Activated T-helper 1 cell treated with anti-CD3 and anti-CD28 coated beads, Interleukin-12 subunit alpha, Interleukin-12 subunit beta, Interleukin-2, Interleukin-4 antibody, amounts not matched to agents 30 ng/mL and 10 ng/mL and 1 ng/mL, durations not matched to agents 14 hours and 24 hours and 36 hours (primary cell): ENCODE measurements around the gene POFUT1. TPM values are rescaled to one million over a fixed set of nuclear protein-coding genes. Genes with fewer than 3 reads are reported as not detected.
A peak's percentile ranks its signal among the peaks of the same experiment; 100 is the strongest.

ENCODE experiments used
- DNase-seq: peaks from one replicate; pipeline ENCODE4 v3.0.0; 2021; ENCODE audit warnings: low spot score
- H3K27ac Mint-ChIP-seq: one replicate; pipeline ENCODE4 v1.8.0; 2021; ENCODE audit warnings: mild to moderate bottlenecking, mixed read lengths
- H3K27me3 Mint-ChIP-seq: one replicate; pipeline ENCODE4 v1.8.0; 2022; ENCODE audit warnings: mild to moderate bottlenecking, moderate library complexity, mixed read lengths; ENCODE audit not compliant: insufficient read depth
- H3K36me3 Mint-ChIP-seq: one replicate; pipeline ENCODE4 v1.8.0; 2021; ENCODE audit warnings: low read depth, mixed read lengths
- H3K4me1 Mint-ChIP-seq: one replicate; pipeline ENCODE4 v1.8.0; 2021; ENCODE audit warnings: low read depth, mixed read lengths
- H3K4me3 Mint-ChIP-seq: one replicate; pipeline ENCODE4 v1.8.0; 2021; ENCODE audit warnings: mild to moderate bottlenecking, moderate library complexity, mixed read lengths
- H3K9me3 Mint-ChIP-seq: one replicate; pipeline ENCODE4 v1.8.0; 2021; ENCODE audit warnings: mixed read lengths
- intact Hi-C: fragments of 100-400 bp; cut with micrococcal nuclease; formaldehyde crosslinking; loops from one replicate; pipeline ENCODE4 v1.15.1; 2024
- total RNA-seq: library from RNA; stranded (reverse); gene quantifications from 2 replicates; pipeline ENCODE4 v1.2.3, GENCODE V29; 2022

The POFUT1 gene
- total RNA-seq, 1 donor from 2014 or later, result 73.0 TPM

GRCh38 chr20:32285621-32286371, 78.1 kb downstream of the POFUT1 start:
- peak overlapping the region; percentile 23 for H3K4me3 Mint-ChIP-seq
- intact Hi-C loops, result loop anchor here (1.0 kb wide), 6 partner anchors 8 to 78 kb away; partner anchors contain the start of genes KIF3B, PLAGL2 and POFUT1
- H3K27me3 Mint-ChIP-seq, result no peaks in the 10 kb centered on the region
- H3K9me3 Mint-ChIP-seq, result no peaks in the 10 kb centered on the region
- H3K27ac Mint-ChIP-seq, result peak overlapping the region; percentile 87
- peak; percentile 41 for DNase-seq
- H3K36me3 Mint-ChIP-seq, result peaks cover 33% of the 10 kb centered on the region
- H3K4me1 Mint-ChIP-seq, result peaks cover 75% of the 10 kb centered on the region

DNA sequence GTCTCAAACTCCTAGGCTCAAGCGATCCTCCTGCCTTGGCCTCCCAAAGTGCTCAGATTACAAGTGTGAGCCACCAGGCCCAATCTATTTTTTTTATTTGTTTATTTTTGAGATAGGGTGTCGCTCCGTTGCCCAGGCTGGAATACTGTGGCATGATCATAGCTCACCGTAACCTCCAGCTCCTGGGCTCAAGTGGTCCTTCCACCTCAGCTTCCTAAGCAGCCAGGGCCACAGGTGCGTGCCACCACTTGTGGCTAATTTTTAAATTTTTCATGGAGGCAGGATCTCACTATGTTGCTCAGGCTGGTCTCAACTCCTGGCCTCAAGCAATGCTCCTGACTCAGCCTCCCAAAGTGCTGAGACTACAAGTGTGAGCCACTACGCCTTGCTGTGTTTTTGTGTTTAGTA, 79.6 kb downstream of the POFUT1 start:
- peaks cover 24% of the 10 kb centered on the region for H3K36me3 Mint-ChIP-seq
- H3K4me1 Mint-ChIP-seq, result peaks cover 67% of the 10 kb centered on the region
- intact Hi-C loops, result no loop called here
- no peak for DNase-seq
- no peaks in the 10 kb centered on the region for H3K9me3 Mint-ChIP-seq
- no peak overlapping the region for H3K4me3 Mint-ChIP-seq
- no peaks in the 10 kb centered on the region for H3K27me3 Mint-ChIP-seq
- peak overlapping the region; percentile 76 for H3K27ac Mint-ChIP-seq

Other genes starting within 250 kb of the POFUT1 start
- gene XKR7, start 239.7 kb upstream of the POFUT1 start, total RNA-seq, result not detected in 2 replicates
- not detected in 2 replicates for gene CCM2L, start 197.4 kb upstream of the POFUT1 start, total RNA-seq
- gene HCK, start 155.6 kb upstream of the POFUT1 start, total RNA-seq, result 0.22 and 0.23 TPM in 2 replicates
- 49.5 and 49.6 TPM in 2 replicates for gene TM9SF4, start 98.2 kb upstream of the POFUT1 start, total RNA-seq
- 123 and 126 TPM in 2 replicates for gene PLAGL2, start 137 bp upstream of the POFUT1 start, total RNA-seq
- gene KIF3B, start 69.8 kb downstream of the POFUT1 start, total RNA-seq, result 38.1 and 39.1 TPM in 2 replicates
- gene ASXL1, start 150.5 kb downstream of the POFUT1 start, total RNA-seq, result 136 and 142 TPM in 2 replicates